GM12872 (cell line): ENCODE measurements around the gene RHOT2.

Experiments used
- CTCF ChIP-seq: IDR thresholded peaks from 3 replicates; pipeline ENCODE4 v1.5.1; 2011; ENCODE audit warnings: low read depth, mild to moderate bottlenecking, low read length, moderate library complexity; ENCODE audit not compliant: insufficient read depth

Gene RHOT2

GRCh38 chr16:695355-696089 is 27.6 kb downstream of the RHOT2 start:
- no peak for TF ChIP-seq CTCF

GRCh38 chr16:698911-699671 is 31.2 kb downstream of the RHOT2 start:
- TF ChIP-seq CTCF: no peak

GRCh38 chr16:700684-701584 is 33.0 kb downstream of the RHOT2 start:
- no peak for TF ChIP-seq CTCF

- no peak for TF ChIP-seq CTCF
Observed at GRCh38 chr16:702341-702740, 34.4 kb downstream of the RHOT2 start.

- TF ChIP-seq CTCF: no peak
Observed at GRCh38 chr16:703406-703805, 35.5 kb downstream of the RHOT2 start.

GRCh38 chr16:704047-704446 is 36.1 kb downstream of the RHOT2 start:
- TF ChIP-seq CTCF: no peak
